Neural progenitor cell (in vitro differentiated cells): ENCODE measurements around the gene TMCC3. TPM values are rescaled to one million over a fixed set of nuclear protein-coding genes. Genes with fewer than 3 reads are reported as not detected.

Experiments used
- DNase-seq: peaks from one replicate; pipeline ENCODE4 v3.0.0-alpha.2; 2016; ENCODE audit warnings: low spot score
- H2AFZ ChIP-seq: fragments of 200-600 bp; sonication (generic); replicated peaks from 2 replicates; pipeline ENCODE4 v1.6.1; 2016; ENCODE audit warnings: antibody characterized with exemption
- H3F3A ChIP-seq: fragments of 200-600 bp; sonication (generic); 2 replicates; pipeline ENCODE4 v1.6.1; 2016; ENCODE audit warnings: antibody characterized with exemption, low read depth
- H3K27ac ChIP-seq: fragments of 200-600 bp; sonication (generic); 2 replicates; pipeline ENCODE4 v1.5.1; 2016; ENCODE audit warnings: mild to moderate bottlenecking
- H3K27me3 ChIP-seq: fragments of 200-600 bp; sonication (generic); 2 replicates; pipeline ENCODE4 v1.6.1; 2016; ENCODE audit warnings: mild to moderate bottlenecking, moderate library complexity
- H3K36me3 ChIP-seq: fragments of 200-600 bp; sonication (generic); 2 replicates; pipeline ENCODE4 v1.5.1; 2016
- H3K4me1 ChIP-seq: fragments of 200-600 bp; sonication (generic); 2 replicates; pipeline ENCODE4 v1.6.1; 2016; ENCODE audit warnings: mixed run types
- H3K4me2 ChIP-seq: fragments of 200-600 bp; sonication (generic); 2 replicates; pipeline ENCODE4 v1.6.1; 2016
- H3K4me3 ChIP-seq: fragments of 200-600 bp; sonication (generic); 2 replicates; pipeline ENCODE4 v1.5.1; 2016
- H3K79me2 ChIP-seq: fragments of 200-600 bp; sonication (generic); 2 replicates; pipeline ENCODE4 v1.6.1; 2016; ENCODE audit warnings: low read depth
- H3K9ac ChIP-seq: fragments of 200-600 bp; sonication (generic); 2 replicates; pipeline ENCODE4 v1.6.1; 2016
- H3K9me3 ChIP-seq: fragments of 200-600 bp; sonication (generic); 2 replicates; pipeline ENCODE4 v1.5.1; 2016; ENCODE audit warnings: low read depth
- H4K20me1 ChIP-seq: fragments of 200-600 bp; sonication (generic); 2 replicates; pipeline ENCODE4 v1.6.1; 2016; ENCODE audit warnings: low read depth
- H3K27ac Mint-ChIP-seq: 3 replicates; pipeline ENCODE4 v1.8.0; 2021; ENCODE audit warnings: mixed read lengths
- H3K27me3 Mint-ChIP-seq: 2 replicates; pipeline ENCODE4 v1.8.0; 2022; ENCODE audit warnings: low read depth, mild to moderate bottlenecking, inconsistent platforms, moderate library complexity, mixed read lengths; ENCODE audit not compliant: insufficient read depth
- H3K36me3 Mint-ChIP-seq: 3 replicates; pipeline ENCODE4 v1.8.0; 2021; ENCODE audit warnings: mixed read lengths
- H3K4me1 Mint-ChIP-seq: 3 replicates; pipeline ENCODE4 v1.8.0; 2021; ENCODE audit warnings: mixed read lengths
- H3K4me3 Mint-ChIP-seq: 3 replicates; pipeline ENCODE4 v1.8.0; 2021; ENCODE audit warnings: mild to moderate bottlenecking, moderate library complexity, mixed read lengths
- H3K9me3 Mint-ChIP-seq: 3 replicates; pipeline ENCODE4 v1.8.0; 2020; ENCODE audit warnings: mixed read lengths
- CTCF ChIP-seq: fragments of 200-600 bp; sonication (generic); IDR thresholded peaks from 2 replicates; pipeline ENCODE4 v1.5.1; 2017; ENCODE audit warnings: antibody characterized with exemption, mild to moderate bottlenecking
- EZH2 ChIP-seq: fragments of 200-600 bp; sonication (generic); IDR thresholded peaks from 2 replicates; pipeline ENCODE4 v1.6.1; 2017; ENCODE audit warnings: antibody characterized with exemption, mild to moderate bottlenecking, moderate library complexity
- EZH2phosphoT487 ChIP-seq: fragments of 200-600 bp; sonication (generic); IDR thresholded peaks from 2 replicates; pipeline ENCODE4 v1.6.1; 2017; ENCODE audit warnings: antibody characterized with exemption
- total RNA-seq: library from RNA; depleted of rRNA; stranded (reverse); fragments of >200 nt; gene quantifications from 2 replicates; pipeline ENCODE4 v1.2.3, GENCODE V29; 2015; ENCODE audit warnings: low replicate concordance

The TMCC3 gene
- total RNA-seq, 1 donor from 2014 or later: 9.5 TPM

- TF ChIP-seq CTCF (no peak), EZH2phosphoT487 (no peak), EZH2 (no peak)
- no peaks in the 10 kb centered on the region for H3K79me2 ChIP-seq
- no peak overlapping the region for H3K27ac Mint-ChIP-seq
Observed at GRCh38 chr12:94590428-94590827, 59.9 kb downstream of the TMCC3 start.

GRCh38 chr12:94589591-94590001 lies 60.8 kb downstream of the TMCC3 start:
- Mint-ChIP-seq H3K9me3 (no peaks in the 10 kb centered on the region), H3K4me1 (peaks cover 38% of the 10 kb centered on the region), H3K27ac (no peak overlapping the region), H3K4me3 (no peak overlapping the region), H3K36me3 (no peaks in the 10 kb centered on the region), H3K27me3 (peaks cover 2% of the 10 kb centered on the region)
- H2AFZ ChIP-seq: no peak overlapping the region
- no peak overlapping the region for H3K4me2 ChIP-seq
- H3K4me1 ChIP-seq: peaks cover 23% of the 10 kb centered on the region
- no peak for DNase-seq
- peaks cover 11% of the 10 kb centered on the region for H3F3A ChIP-seq
- no peak overlapping the region for H3K27ac ChIP-seq
- H3K9me3 ChIP-seq: no peaks in the 10 kb centered on the region
- TF ChIP-seq EZH2phosphoT487 (no peak), CTCF (no peak), EZH2 (no peak)
- no peaks in the 10 kb centered on the region for H4K20me1 ChIP-seq
- H3K9ac ChIP-seq: no peak overlapping the region
- H3K27me3 ChIP-seq: peaks cover 6% of the 10 kb centered on the region
- H3K36me3 ChIP-seq: no peaks in the 10 kb centered on the region
- no peaks in the 10 kb centered on the region for H3K79me2 ChIP-seq
- no peak overlapping the region for H3K4me3 ChIP-seq

More at GRCh38 chr12:94590428-94590827, 59.9 kb downstream of the TMCC3 start:
- H3K27ac ChIP-seq: no peak overlapping the region
- H3K4me3 Mint-ChIP-seq: no peak overlapping the region
- H2AFZ ChIP-seq: no peak overlapping the region
- H3K27me3 Mint-ChIP-seq: peaks cover 2% of the 10 kb centered on the region
- H3K4me1 Mint-ChIP-seq: peaks cover 38% of the 10 kb centered on the region
- peak; percentile 66 for DNase-seq
- H3K4me3 ChIP-seq: no peak overlapping the region
- H3K4me1 ChIP-seq: peaks cover 23% of the 10 kb centered on the region
- H3K36me3 Mint-ChIP-seq: no peaks in the 10 kb centered on the region
- no peaks in the 10 kb centered on the region for H3K9me3 Mint-ChIP-seq
- no peaks in the 10 kb centered on the region for H3K9me3 ChIP-seq
- no peaks in the 10 kb centered on the region for H3K36me3 ChIP-seq
- peaks cover 6% of the 10 kb centered on the region for H3K27me3 ChIP-seq
- no peaks in the 10 kb centered on the region for H4K20me1 ChIP-seq
- peaks cover 11% of the 10 kb centered on the region for H3F3A ChIP-seq
- H3K4me2 ChIP-seq: peak overlapping the region; percentile 55
- H3K9ac ChIP-seq: no peak overlapping the region

- H3K36me3 Mint-ChIP-seq: peaks cover 2% of the 10 kb centered on the region
- Histone ChIP-seq H2AFZ (no peak overlapping the region), H3F3A (peaks cover 11% of the 10 kb centered on the region), H3K9me3 (no peaks in the 10 kb centered on the region), H3K4me2 (no peak overlapping the region), H3K27me3 (peaks cover 6% of the 10 kb centered on the region), H3K4me3 (no peak overlapping the region), H3K4me1 (peaks cover 23% of the 10 kb centered on the region), H3K27ac (no peak overlapping the region), H3K36me3 (no peaks in the 10 kb centered on the region), H3K79me2 (no peaks in the 10 kb centered on the region), H3K9ac (no peak overlapping the region), H4K20me1 (no peaks in the 10 kb centered on the region)
- no peak overlapping the region for H3K4me3 Mint-ChIP-seq
- peaks cover 41% of the 10 kb centered on the region for H3K4me1 Mint-ChIP-seq
- no peak overlapping the region for H3K27ac Mint-ChIP-seq
- TF ChIP-seq EZH2: no peak
- no peak for TF ChIP-seq EZH2phosphoT487
- TF ChIP-seq CTCF: no peak
- peak; percentile 16 for DNase-seq
- H3K9me3 Mint-ChIP-seq: peaks cover 2% of the 10 kb centered on the region
- H3K27me3 Mint-ChIP-seq: peaks cover 2% of the 10 kb centered on the region
Observed at GRCh38 chr12:94588346-94588745, 62.0 kb downstream of the TMCC3 start.
